GM23338 (cell line): ENCODE results near the gene GOLGA1. TPM values are rescaled to one million over a fixed set of nuclear protein-coding genes. Genes with fewer than 3 reads are reported as not detected.

Experiments
- ATAC-seq: fragments of 200-7000 bp; cut with Tn5 transposase; 3 replicates; pipeline ENCODE4 v1.9.1; 2020
- DNase-seq: peaks from one replicate; pipeline ENCODE4 v3.0.0-alpha.2; 2015; ENCODE audit warnings: low spot score
- H2AFZ ChIP-seq: fragments of 200-600 bp; sonication (generic); 2 replicates; pipeline ENCODE4 v1.8.0; 2016; ENCODE audit warnings: antibody characterized with exemption, mild to moderate bottlenecking, moderate library complexity
- H3F3A ChIP-seq: fragments of 200-600 bp; sonication (generic); replicated peaks from 2 replicates; pipeline ENCODE4 v1.8.0; 2017; ENCODE audit warnings: antibody characterized with exemption, mixed run types, low read depth
- H3K27ac ChIP-seq: fragments of 200-600 bp; sonication (generic); 2 replicates; pipeline ENCODE4 v1.6.1; 2016; ENCODE audit warnings: low read depth
- H3K27me3 ChIP-seq: fragments of 200-600 bp; sonication (generic); 2 replicates; pipeline ENCODE4 v1.8.0; 2016; ENCODE audit warnings: mild to moderate bottlenecking, mixed run types, moderate library complexity; ENCODE audit not compliant: insufficient read depth
- H3K36me3 ChIP-seq: fragments of 200-600 bp; sonication (generic); 2 replicates; pipeline ENCODE4 v1.8.0; 2016; ENCODE audit warnings: mild to moderate bottlenecking; ENCODE audit not compliant: insufficient read depth
- H3K4me1 ChIP-seq: fragments of 200-600 bp; sonication (generic); 2 replicates; pipeline ENCODE4 v1.8.0; 2016; ENCODE audit warnings: mild to moderate bottlenecking, moderate library complexity; ENCODE audit not compliant: insufficient read depth
- H3K4me2 ChIP-seq: fragments of 200-600 bp; sonication (generic); 2 replicates; pipeline ENCODE4 v1.7.1; 2017; ENCODE audit warnings: mixed run types
- H3K4me3 ChIP-seq: fragments of 200-600 bp; sonication (generic); 2 replicates; pipeline ENCODE4 v1.6.1; 2016; ENCODE audit warnings: mixed run types
- H3K79me2 ChIP-seq: fragments of 200-600 bp; sonication (generic); replicated peaks from 2 replicates; pipeline ENCODE4 v1.8.0; 2017; ENCODE audit warnings: mild to moderate bottlenecking; ENCODE audit not compliant: insufficient read depth
- H3K9me2 ChIP-seq: fragments of 200-600 bp; sonication (generic); 2 replicates; pipeline ENCODE4 v1.8.0; 2017; ENCODE audit not compliant: insufficient read depth
- H4K20me1 ChIP-seq: fragments of 200-600 bp; sonication (generic); replicated peaks from 2 replicates; pipeline ENCODE4 v1.8.0; 2017; ENCODE audit warnings: mild to moderate bottlenecking; ENCODE audit not compliant: insufficient read depth
- H3K27ac Mint-ChIP-seq: 2 replicates; pipeline ENCODE4 v1.8.0; 2020; ENCODE audit warnings: inconsistent platforms, mild to moderate bottlenecking, moderate library complexity, mixed read lengths
- H3K27me3 Mint-ChIP-seq: 3 replicates; pipeline ENCODE4 v1.8.0; 2022; ENCODE audit warnings: low read depth, mild to moderate bottlenecking, moderate library complexity, mixed read lengths, inconsistent platforms; ENCODE audit not compliant: insufficient read depth, poor library complexity
- H3K36me3 Mint-ChIP-seq: 3 replicates; pipeline ENCODE4 v1.8.0; 2021; ENCODE audit warnings: low read depth, mild to moderate bottlenecking, inconsistent platforms, moderate library complexity, mixed read lengths
- H3K4me1 Mint-ChIP-seq: 3 replicates; pipeline ENCODE4 v1.8.0; 2020; ENCODE audit warnings: mild to moderate bottlenecking, inconsistent platforms, mixed read lengths
- H3K4me3 Mint-ChIP-seq: 3 replicates; pipeline ENCODE4 v1.8.0; 2021; ENCODE audit warnings: moderate library complexity, mild to moderate bottlenecking, inconsistent platforms, mixed read lengths
- H3K9me3 Mint-ChIP-seq: 3 replicates; pipeline ENCODE4 v1.8.0; 2020; ENCODE audit warnings: moderate library complexity, mild to moderate bottlenecking, inconsistent platforms, mixed read lengths
- CREB1 ChIP-seq: fragments of 250-450 bp; sonication (Bioruptor Pico); IDR thresholded peaks from 2 replicates; pipeline ENCODE4 v1.5.0; 2020; ENCODE audit warnings: low read depth, mild to moderate bottlenecking, moderate library complexity
- CTCF ChIP-seq, 2 experiments: fragments of 200-600 bp in 1 of 2; sonication (generic) in 1 of 2; conservative IDR thresholded peaks; 2 replicates each; pipeline versions ENCODE4 v1.5.1 to v1.6.1; 2016 to 2017; ENCODE audit warnings: antibody characterized with exemption in 2 of 2, low read depth in 2 of 2, mild to moderate bottlenecking in 2 of 2, moderate library complexity in 1 of 2
- ETS1 ChIP-seq: IDR thresholded peaks from 2 replicates; pipeline ENCODE4 v1.6.1; 2016; ENCODE audit warnings: antibody characterized with exemption
- EZH2phosphoT487 ChIP-seq: fragments of 200-600 bp; sonication (generic); IDR thresholded peaks from one replicate; pipeline ENCODE4 v1.8.1; 2018; ENCODE audit warnings: antibody characterized with exemption; ENCODE audit not compliant: unreplicated experiment
- JUNB ChIP-seq: IDR thresholded peaks from one replicate; pipeline ENCODE4 v1.6.1; 2016; ENCODE audit warnings: antibody characterized with exemption; ENCODE audit not compliant: unreplicated experiment
- NANOG ChIP-seq: IDR thresholded peaks from 2 replicates; pipeline ENCODE4 v1.6.1; 2016; ENCODE audit warnings: antibody characterized with exemption, borderline replicate concordance
- POLR2AphosphoS5 ChIP-seq: IDR thresholded peaks from 2 replicates; pipeline ENCODE4 v1.6.1; 2016; ENCODE audit warnings: antibody characterized with exemption, low read depth
- STAT1 ChIP-seq: IDR thresholded peaks from one replicate; pipeline ENCODE4 v1.6.1; 2016; ENCODE audit warnings: antibody characterized with exemption; ENCODE audit not compliant: unreplicated experiment
- ZNF114 ChIP-seq: fragments of 250-450 bp; sonication (Bioruptor Pico); IDR thresholded peaks from 2 replicates; pipeline ENCODE4 v1.5.0; 2020; ENCODE audit warnings: mild to moderate bottlenecking, moderate library complexity
- ZNF331 ChIP-seq: fragments of 250-450 bp; sonication (Bioruptor Pico); IDR thresholded peaks from 2 replicates; pipeline ENCODE4 v1.5.0; 2020; ENCODE audit warnings: low read depth, mild to moderate bottlenecking, moderate library complexity
- polyA plus RNA-seq: library from polyadenylated mRNA; unstranded; fragments of >200 nt; fragmentation: Nextera tagmentation; extraction: Ambion mirVana; gene quantifications from 2 replicates; pipeline ENCODE4 v1.2.1, GENCODE V29; 2016
- total RNA-seq: library from RNA; depleted of rRNA; stranded (reverse); fragments of >200 nt; shearing (Covaris generic); gene quantifications from 2 replicates; pipeline ENCODE4 v1.2.3, GENCODE V29; 2014
- TF ChIP-seq, protein P1 (sequence below): IDR thresholded peaks from one replicate; pipeline ENCODE4 v1.6.1; 2018; ENCODE audit warnings: antibody characterized with exemption; ENCODE audit not compliant: unreplicated experiment

Gene GOLGA1
- total and polyA plus RNA-seq, 2 experiments from 2014 or later: 6.1 to 8.0 TPM

GRCh38 chr9:124889006-124889405, 51.9 kb downstream of the GOLGA1 start (continued):
- TF ChIP-seq, protein P1, sequence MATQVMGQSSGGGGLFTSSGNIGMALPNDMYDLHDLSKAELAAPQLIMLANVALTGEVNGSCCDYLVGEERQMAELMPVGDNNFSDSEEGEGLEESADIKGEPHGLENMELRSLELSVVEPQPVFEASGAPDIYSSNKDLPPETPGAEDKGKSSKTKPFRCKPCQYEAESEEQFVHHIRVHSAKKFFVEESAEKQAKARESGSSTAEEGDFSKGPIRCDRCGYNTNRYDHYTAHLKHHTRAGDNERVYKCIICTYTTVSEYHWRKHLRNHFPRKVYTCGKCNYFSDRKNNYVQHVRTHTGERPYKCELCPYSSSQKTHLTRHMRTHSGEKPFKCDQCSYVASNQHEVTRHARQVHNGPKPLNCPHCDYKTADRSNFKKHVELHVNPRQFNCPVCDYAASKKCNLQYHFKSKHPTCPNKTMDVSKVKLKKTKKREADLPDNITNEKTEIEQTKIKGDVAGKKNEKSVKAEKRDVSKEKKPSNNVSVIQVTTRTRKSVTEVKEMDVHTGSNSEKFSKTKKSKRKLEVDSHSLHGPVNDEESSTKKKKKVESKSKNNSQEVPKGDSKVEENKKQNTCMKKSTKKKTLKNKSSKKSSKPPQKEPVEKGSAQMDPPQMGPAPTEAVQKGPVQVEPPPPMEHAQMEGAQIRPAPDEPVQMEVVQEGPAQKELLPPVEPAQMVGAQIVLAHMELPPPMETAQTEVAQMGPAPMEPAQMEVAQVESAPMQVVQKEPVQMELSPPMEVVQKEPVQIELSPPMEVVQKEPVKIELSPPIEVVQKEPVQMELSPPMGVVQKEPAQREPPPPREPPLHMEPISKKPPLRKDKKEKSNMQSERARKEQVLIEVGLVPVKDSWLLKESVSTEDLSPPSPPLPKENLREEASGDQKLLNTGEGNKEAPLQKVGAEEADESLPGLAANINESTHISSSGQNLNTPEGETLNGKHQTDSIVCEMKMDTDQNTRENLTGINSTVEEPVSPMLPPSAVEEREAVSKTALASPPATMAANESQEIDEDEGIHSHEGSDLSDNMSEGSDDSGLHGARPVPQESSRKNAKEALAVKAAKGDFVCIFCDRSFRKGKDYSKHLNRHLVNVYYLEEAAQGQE: no peak
- TF ChIP-seq CREB1 (CRISPR knock-in tag) (no peak), JUNB (no peak), ZNF114 (CRISPR knock-in tag) (no peak)

- no peak for ATAC-seq
- no peak overlapping the region for H3K27ac ChIP-seq
- no peaks in the 10 kb centered on the region for H3K9me2 ChIP-seq
- H3K4me1 ChIP-seq: no peaks in the 10 kb centered on the region
- H2AFZ ChIP-seq: no peak overlapping the region
- 0 out of 2 replicates have a peak, but pooled peaks cover under 1% of the 10 kb centered on the region for H3F3A ChIP-seq
- no peaks in the 10 kb centered on the region; the same call in 2 of the 3 replicates for H3K9me3 Mint-ChIP-seq
- DNase-seq: no peak
- H3K27me3 Mint-ChIP-seq: peaks cover 8% of the 10 kb centered on the region
- H3K4me1 Mint-ChIP-seq: peaks cover 18% of the 10 kb centered on the region
- no peak overlapping the region for H3K4me2 ChIP-seq
- no peaks in the 10 kb centered on the region for H3K79me2 ChIP-seq
- H3K36me3 ChIP-seq: 0 out of 2 replicates have a peak, but pooled peaks cover 5% of the 10 kb centered on the region
- 0 out of 2 replicates have a peak, but pooled peaks cover 1% of the 10 kb centered on the region for H4K20me1 ChIP-seq
- H3K27me3 ChIP-seq: no peaks in the 10 kb centered on the region
- no peaks in the 10 kb centered on the region; the same call in 2 of the 3 replicates for H3K36me3 Mint-ChIP-seq
- H3K27ac Mint-ChIP-seq: no peak overlapping the region
- H3K4me3 ChIP-seq: no peak overlapping the region
- no peak overlapping the region for H3K4me3 Mint-ChIP-seq
- TF ChIP-seq, protein P1: no peak
- TF ChIP-seq CREB1 (CRISPR knock-in tag) (no peak), POLR2AphosphoS5 (no peak), ETS1 (no peak), CTCF (conservative IDR thresholded peaks at IDR 0.05; ENCODE audit: low read depth in 2 of 2) (no peak), ZNF331 (CRISPR knock-in tag) (no peak), STAT1 (no peak), NANOG (no peak), EZH2phosphoT487 (no peak)
Observed at GRCh38 chr9:124887832-124888231, 53.1 kb downstream of the GOLGA1 start.
